HEK293 (cell line): Measurements from ENCODE around the gene RFTN1.

ENCODE experiments used
- BCL6B ChIP-seq: fragments of 450-650 bp; formaldehyde crosslinking; IDR thresholded peaks from 2 replicates; pipeline ENCODE4 v1.5.1; 2017; ENCODE audit warnings: missing biosample characterization, missing genetic modification characterization
- KLF10 ChIP-seq: fragments of 450-650 bp; IDR thresholded peaks from 2 replicates; pipeline ENCODE4 v1.5.1; 2018; ENCODE audit warnings: missing biosample characterization, mild to moderate bottlenecking, missing genetic modification characterization
- KLF9 ChIP-seq: fragments of 450-650 bp; formaldehyde crosslinking; IDR thresholded peaks from 2 replicates; pipeline ENCODE4 v1.5.1; 2016; ENCODE audit warnings: missing biosample characterization, missing genetic modification characterization, low read depth
- OVOL3 ChIP-seq: fragments of 450-650 bp; formaldehyde crosslinking; IDR thresholded peaks from 2 replicates; pipeline ENCODE4 v1.5.1; 2016; ENCODE audit warnings: missing biosample characterization, missing genetic modification characterization
- PRDM10 ChIP-seq: fragments of 450-650 bp; formaldehyde crosslinking; IDR thresholded peaks from 2 replicates; pipeline ENCODE4 v1.5.1; 2016; ENCODE audit warnings: missing biosample characterization, missing genetic modification characterization
- RBAK ChIP-seq: fragments of 450-650 bp; formaldehyde crosslinking; IDR thresholded peaks from 2 replicates; pipeline ENCODE4 v1.5.1; 2016; ENCODE audit warnings: missing biosample characterization, missing genetic modification characterization
- SALL2 ChIP-seq: fragments of 450-650 bp; formaldehyde crosslinking; IDR thresholded peaks from 2 replicates; pipeline ENCODE4 v1.5.0; 2017; ENCODE audit warnings: missing biosample characterization, mild to moderate bottlenecking, missing genetic modification characterization, borderline replicate concordance
- SCRT1 ChIP-seq: fragments of 450-650 bp; formaldehyde crosslinking; IDR thresholded peaks from 2 replicates; pipeline ENCODE4 v1.5.1; 2016; ENCODE audit warnings: missing biosample characterization, missing genetic modification characterization, borderline replicate concordance
- SP7 ChIP-seq: fragments of 450-650 bp; formaldehyde crosslinking; IDR thresholded peaks from 2 replicates; pipeline ENCODE4 v1.5.1; 2016; ENCODE audit warnings: missing biosample characterization, missing genetic modification characterization
- ZBTB44 ChIP-seq: fragments of 450-650 bp; IDR thresholded peaks from 2 replicates; pipeline ENCODE4 v1.5.1; 2018; ENCODE audit warnings: missing biosample characterization, mild to moderate bottlenecking, missing genetic modification characterization
- ZBTB49 ChIP-seq: fragments of 450-650 bp; formaldehyde crosslinking; IDR thresholded peaks from 2 replicates; pipeline ENCODE4 v1.5.1; 2016; ENCODE audit warnings: missing biosample characterization, missing genetic modification characterization, low read depth
- ZFP37 ChIP-seq: fragments of 450-650 bp; formaldehyde crosslinking; IDR thresholded peaks from 2 replicates; pipeline ENCODE4 v1.5.1; 2016; ENCODE audit warnings: missing biosample characterization, missing genetic modification characterization
- ZNF140 ChIP-seq: fragments of 450-650 bp; formaldehyde crosslinking; IDR thresholded peaks from 2 replicates; pipeline ENCODE4 v1.5.1; 2016; ENCODE audit warnings: missing biosample characterization, missing genetic modification characterization
- ZNF155 ChIP-seq: fragments of 450-650 bp; formaldehyde crosslinking; IDR thresholded peaks from 2 replicates; pipeline ENCODE4 v1.5.1; 2016; ENCODE audit warnings: missing biosample characterization, missing genetic modification characterization
- ZNF169 ChIP-seq: fragments of 450-650 bp; formaldehyde crosslinking; IDR thresholded peaks from 2 replicates; pipeline ENCODE4 v1.5.1; 2016; ENCODE audit warnings: missing biosample characterization, missing genetic modification characterization
- ZNF18 ChIP-seq: fragments of 450-650 bp; formaldehyde crosslinking; IDR thresholded peaks from 2 replicates; pipeline ENCODE4 v1.5.1; 2016; ENCODE audit warnings: missing biosample characterization, missing genetic modification characterization
- ZNF19 ChIP-seq: fragments of 450-650 bp; formaldehyde crosslinking; IDR thresholded peaks from 2 replicates; pipeline ENCODE4; 2016; ENCODE audit warnings: missing biosample characterization, missing genetic modification characterization, low read depth
- ZNF223 ChIP-seq: fragments of 450-650 bp; formaldehyde crosslinking; IDR thresholded peaks from 2 replicates; pipeline ENCODE4 v1.5.1; 2016; ENCODE audit warnings: missing biosample characterization, missing genetic modification characterization
- ZNF266 ChIP-seq: fragments of 450-650 bp; formaldehyde crosslinking; IDR thresholded peaks from 2 replicates; pipeline ENCODE4 v1.5.1; 2016; ENCODE audit warnings: missing biosample characterization, missing genetic modification characterization, low read depth
- ZNF302 ChIP-seq: fragments of 450-650 bp; formaldehyde crosslinking; IDR thresholded peaks from 2 replicates; pipeline ENCODE4 v1.5.1; 2016; ENCODE audit warnings: missing biosample characterization, missing genetic modification characterization, low read depth
- ZNF324 ChIP-seq: fragments of 450-650 bp; formaldehyde crosslinking; IDR thresholded peaks from 2 replicates; pipeline ENCODE4 v1.5.1; 2016; ENCODE audit warnings: missing biosample characterization, missing genetic modification characterization
- ZNF391 ChIP-seq: fragments of 450-650 bp; formaldehyde crosslinking; IDR thresholded peaks from 2 replicates; pipeline ENCODE4 v1.5.1; 2016; ENCODE audit warnings: low read depth, missing biosample characterization, missing genetic modification characterization, borderline replicate concordance
- ZNF416 ChIP-seq: fragments of 450-650 bp; formaldehyde crosslinking; IDR thresholded peaks from 2 replicates; pipeline ENCODE4 v1.5.1; 2016; ENCODE audit warnings: missing biosample characterization, missing genetic modification characterization
- ZNF530 ChIP-seq: fragments of 450-650 bp; formaldehyde crosslinking; IDR thresholded peaks from 2 replicates; pipeline ENCODE4 v1.5.1; 2016; ENCODE audit warnings: low read depth, missing biosample characterization, missing genetic modification characterization
- ZNF571 ChIP-seq: fragments of 450-650 bp; formaldehyde crosslinking; IDR thresholded peaks from 2 replicates; pipeline ENCODE4 v1.5.0; 2017; ENCODE audit warnings: missing biosample characterization, missing genetic modification characterization
- ZNF621 ChIP-seq: fragments of 450-650 bp; formaldehyde crosslinking; IDR thresholded peaks from 2 replicates; pipeline ENCODE4 v1.5.1; 2017; ENCODE audit warnings: missing biosample characterization, missing genetic modification characterization
- ZNF629 ChIP-seq: fragments of 450-650 bp; formaldehyde crosslinking; IDR thresholded peaks from 2 replicates; pipeline ENCODE4 v1.5.1; 2017; ENCODE audit warnings: missing biosample characterization, missing genetic modification characterization
- ZNF791 ChIP-seq: fragments of 450-650 bp; formaldehyde crosslinking; IDR thresholded peaks from 2 replicates; pipeline ENCODE4 v1.5.1; 2016; ENCODE audit warnings: missing biosample characterization, missing genetic modification characterization
- ZNF830 ChIP-seq: fragments of 450-650 bp; IDR thresholded peaks from 2 replicates; pipeline ENCODE4 v1.5.0; 2018; ENCODE audit warnings: missing biosample characterization, missing genetic modification characterization, low read depth, mild to moderate bottlenecking, moderate library complexity
- ZSCAN18 ChIP-seq: fragments of 450-650 bp; formaldehyde crosslinking; IDR thresholded peaks from 2 replicates; pipeline ENCODE4 v1.5.1; 2016; ENCODE audit warnings: missing biosample characterization, missing genetic modification characterization

RFTN1 gene

GRCh38 chr3:16476636-16477035 is 36.9 kb downstream of the RFTN1 start (continued):
- TF ChIP-seq OVOL3 (0 out of 2 replicates have a peak, but pooled peaks have one; percentile 10), SP7 (tag by site-specific recombination) (peak; percentile 93), ZNF266 (tag by site-specific recombination) (no peak), ZNF530 (tag by site-specific recombination) (no peak), ZNF416 (tag by site-specific recombination) (no peak), ZNF571 (tag by site-specific recombination) (no peak), ZNF830 (tag by site-specific recombination) (no peak), ZNF621 (no peak), ZNF155 (tag by site-specific recombination) (no peak), SALL2 (peak; percentile 75; the same call in 1 of the 2 replicates), ZNF19 (no peak), ZNF629 (tag by site-specific recombination) (peak; percentile 93), KLF9 (tag by site-specific recombination) (no peak), ZNF140 (tag by site-specific recombination) (no peak), ZBTB44 (peak; percentile 55; the same call in 1 of the 2 replicates), ZNF302 (tag by site-specific recombination) (no peak), ZNF18 (peak; percentile 16; the same call in 1 of the 2 replicates), BCL6B (tag by site-specific recombination) (peak; percentile 83), PRDM10 (tag by site-specific recombination) (peak; percentile 78), ZNF391 (tag by site-specific recombination) (no peak), ZBTB49 (no peak), SCRT1 (tag by site-specific recombination) (no peak), ZNF169 (tag by site-specific recombination) (no peak), KLF10 (tag by site-specific recombination) (peak; percentile 82), ZNF324 (tag by site-specific recombination) (no peak), ZNF791 (tag by site-specific recombination) (no peak), ZFP37 (no peak), RBAK (tag by site-specific recombination) (no peak), ZSCAN18 (no peak), ZNF223 (tag by site-specific recombination) (no peak)
